ENCODE results near the gene NUDT16.

DNA sequence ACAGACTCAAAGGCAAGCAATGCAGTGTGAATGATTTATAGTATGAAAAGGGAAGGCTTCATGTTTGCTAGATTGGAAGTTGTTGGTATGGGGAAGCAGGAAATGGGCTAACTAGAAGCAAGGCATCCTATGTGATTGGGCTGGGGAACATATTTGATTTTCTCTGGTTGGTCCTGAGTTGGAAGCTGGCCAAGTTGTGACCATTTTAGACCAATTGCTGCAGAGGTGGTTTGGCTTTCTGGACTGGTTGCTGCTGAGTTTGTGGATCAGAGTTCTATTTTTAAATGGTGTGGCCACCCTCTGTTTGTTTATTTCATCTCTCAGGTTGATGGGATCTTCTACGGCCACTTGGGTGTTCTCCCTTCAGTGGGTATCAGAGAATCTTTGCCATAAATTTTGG lies 39.7 kb downstream of the NUDT16 start:
- TF ChIP-seq, protein P1, sequence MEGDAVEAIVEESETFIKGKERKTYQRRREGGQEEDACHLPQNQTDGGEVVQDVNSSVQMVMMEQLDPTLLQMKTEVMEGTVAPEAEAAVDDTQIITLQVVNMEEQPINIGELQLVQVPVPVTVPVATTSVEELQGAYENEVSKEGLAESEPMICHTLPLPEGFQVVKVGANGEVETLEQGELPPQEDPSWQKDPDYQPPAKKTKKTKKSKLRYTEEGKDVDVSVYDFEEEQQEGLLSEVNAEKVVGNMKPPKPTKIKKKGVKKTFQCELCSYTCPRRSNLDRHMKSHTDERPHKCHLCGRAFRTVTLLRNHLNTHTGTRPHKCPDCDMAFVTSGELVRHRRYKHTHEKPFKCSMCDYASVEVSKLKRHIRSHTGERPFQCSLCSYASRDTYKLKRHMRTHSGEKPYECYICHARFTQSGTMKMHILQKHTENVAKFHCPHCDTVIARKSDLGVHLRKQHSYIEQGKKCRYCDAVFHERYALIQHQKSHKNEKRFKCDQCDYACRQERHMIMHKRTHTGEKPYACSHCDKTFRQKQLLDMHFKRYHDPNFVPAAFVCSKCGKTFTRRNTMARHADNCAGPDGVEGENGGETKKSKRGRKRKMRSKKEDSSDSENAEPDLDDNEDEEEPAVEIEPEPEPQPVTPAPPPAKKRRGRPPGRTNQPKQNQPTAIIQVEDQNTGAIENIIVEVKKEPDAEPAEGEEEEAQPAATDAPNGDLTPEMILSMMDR (IDR thresholded peaks at IDR 0.05; ENCODE audit: insufficient read depth, low read depth, low read length), result no peak
- TF ChIP-seq EZH2 (IDR thresholded peaks at IDR 0.05; ENCODE audit: insufficient read depth, low read length), result no peak

Data from astrocyte (in vitro differentiated cells and primary cell).